OCI-LY7 (cell line): Measurements from ENCODE around the gene DGLUCY. TPM values are rescaled to one million over a fixed set of nuclear protein-coding genes. Genes with fewer than 3 reads are reported as not detected.

ENCODE experiments used
- BruUV-seq: library from RNA; stranded (reverse); fragments of 400-500 nt; replicated peaks from 2 replicates; lab custom pipeline; 2021; lab: Mats Ljungman, UMichigan
- CTCF ChIA-PET: fragments of 300-600 bp; sonication (Branson Sonifier 250); formaldehyde crosslinking; loops from one replicate; lab custom pipeline; 2022; ENCODE audit warnings: antibody characterized with exemption; ENCODE audit not compliant: unreplicated experiment; lab: Charles Lee
- POLR2A ChIA-PET: fragments of 300-600 bp; sonication (Branson Sonifier 250); formaldehyde crosslinking; loops from one replicate; lab custom pipeline; 2022; ENCODE audit warnings: antibody characterized with exemption; lab: Charles Lee
- DNase-seq: peaks from one replicate; pipeline ENCODE4 v3.0.0-alpha.2; 2015; ENCODE audit warnings: low spot score
- H2AFZ ChIP-seq: fragments of 200-600 bp; sonication (generic), shearing (Covaris generic); 2 replicates; pipeline ENCODE4 v1.6.1; 2014; ENCODE audit warnings: mild to moderate bottlenecking, antibody characterized with exemption, low read length, moderate library complexity
- H3K27ac ChIP-seq: fragments of 200-600 bp; sonication (generic); 2 replicates; pipeline ENCODE4 v1.5.1; 2014; ENCODE audit warnings: mixed run types, low read depth, mild to moderate bottlenecking, moderate library complexity, low read length, inconsistent platforms; ENCODE audit not compliant: poor library complexity, severe bottlenecking
- H3K36me3 ChIP-seq: fragments of 200-600 bp; sonication (generic); 2 replicates; pipeline ENCODE4 v1.6.1; 2014; ENCODE audit warnings: mild to moderate bottlenecking, antibody characterized with exemption, low read length, moderate library complexity, mixed read lengths; ENCODE audit not compliant: insufficient read depth
- H3K4me1 ChIP-seq: fragments of 200-600 bp; sonication (generic); 2 replicates; pipeline ENCODE4 v1.5.1; 2014; ENCODE audit warnings: mild to moderate bottlenecking, low read length; ENCODE audit not compliant: insufficient read depth, poor library complexity, severe bottlenecking
- H3K4me2 ChIP-seq: fragments of 200-600 bp; sonication (generic); 2 replicates; pipeline ENCODE4 v1.6.1; 2014; ENCODE audit warnings: mild to moderate bottlenecking, low read length
- H3K4me3 ChIP-seq: fragments of 200-600 bp; sonication (generic); 2 replicates; pipeline ENCODE4 v1.5.1; 2014; ENCODE audit warnings: mild to moderate bottlenecking, low read depth, low read length; ENCODE audit not compliant: poor library complexity, severe bottlenecking
- H3K79me2 ChIP-seq: fragments of 200-600 bp; sonication (generic); 2 replicates; pipeline ENCODE4 v1.6.1; 2016; ENCODE audit warnings: low read depth, mild to moderate bottlenecking, low read length, moderate library complexity, mixed read lengths; ENCODE audit not compliant: insufficient read depth
- H3K9me2 ChIP-seq: fragments of 200-600 bp; sonication (generic); 2 replicates; pipeline ENCODE4 v1.6.1; 2016; ENCODE audit warnings: mild to moderate bottlenecking, low read length, mixed read lengths; ENCODE audit not compliant: insufficient read depth
- H3K9me3 ChIP-seq: fragments of 200-600 bp; sonication (generic); 2 replicates; pipeline ENCODE4 v1.6.1; 2014; ENCODE audit warnings: mild to moderate bottlenecking, mixed run types, low read length, mixed read lengths
- H4K20me1 ChIP-seq: fragments of 200-600 bp; sonication (generic); 2 replicates; pipeline ENCODE4 v1.6.1; 2014; ENCODE audit warnings: mild to moderate bottlenecking, antibody characterized with exemption, low read length, moderate library complexity, mixed read lengths; ENCODE audit not compliant: insufficient read depth
- CTCF ChIP-seq: fragments of 200-600 bp; sonication (generic); conservative IDR thresholded peaks from 2 replicates; pipeline ENCODE4 v1.5.1; 2014; ENCODE audit warnings: mild to moderate bottlenecking, antibody characterized with exemption, low read length, moderate library complexity, mixed read lengths
- EZH2phosphoT487 ChIP-seq: fragments of 200-600 bp; sonication (generic); IDR thresholded peaks from 2 replicates; pipeline ENCODE4 v1.6.1; 2018; ENCODE audit warnings: low read depth, borderline replicate concordance, mild to moderate bottlenecking, mixed run types, antibody characterized with exemption, low read length, moderate library complexity, mixed read lengths
- intact Hi-C: fragments of 100-400 bp; cut with micrococcal nuclease; formaldehyde crosslinking; loops from one replicate; pipeline ENCODE4 v1.10.0; 2022; ENCODE audit not compliant: unreplicated experiment
- total RNA-seq, 2 experiments: library from RNA; depleted of rRNA in 1 of 2; stranded (reverse); fragments of >200 nt in 1 of 2; shearing (Covaris generic) in 1 of 2; gene quantifications; 2 replicates each; pipeline ENCODE4 v1.2.3, GENCODE V29; 2014 to 2022

Gene DGLUCY
- total RNA-seq, 2 experiments from 2014 or later = 37.6 to 56.8 TPM

GRCh38 chr14:91067186-91067585 lies 46.7 kb upstream of the DGLUCY start:
- Histone ChIP-seq H3K9me2 (no peaks in the 10 kb centered on the region), H3K9me3 (no peaks in the 10 kb centered on the region; the same call in 1 of the 2 replicates), H3K4me1 (peaks cover 25% of the 10 kb centered on the region), H3K36me3 (no peaks in the 10 kb centered on the region), H4K20me1 (no peaks in the 10 kb centered on the region), H3K4me3 (no peak overlapping the region), H3K4me2 (no peak overlapping the region), H3K27ac (no peak overlapping the region), H3K79me2 (no peaks in the 10 kb centered on the region), H2AFZ (peak overlapping the region; percentile 87)
- peak; percentile 11 for DNase-seq
- no peak for TF ChIP-seq CTCF
- no peak for TF ChIP-seq EZH2phosphoT487
- CTCF ChIA-PET = no interaction called here
- intact Hi-C loops = loop anchor here (10.0 kb wide), 1 partner anchor 218 kb away; no protein-coding TSS in a partner anchor
- no TSS peak for BruUV-seq
- POLR2A ChIA-PET = interaction anchor here (0.6 to 1.4 kb wide), 8 partner anchors 29 to 1479 kb away, joined by 3 to 6 read pairs (median 4); partner anchors contain the start of gene DGLUCY

- Histone ChIP-seq H3K27ac (no peak overlapping the region), H3K79me2 (no peaks in the 10 kb centered on the region), H3K4me3 (no peak overlapping the region), H3K4me2 (no peak overlapping the region), H2AFZ (no peak overlapping the region), H4K20me1 (no peaks in the 10 kb centered on the region), H3K9me3 (no peaks in the 10 kb centered on the region; the same call in 1 of the 2 replicates), H3K9me2 (no peaks in the 10 kb centered on the region), H3K4me1 (peaks cover 15% of the 10 kb centered on the region), H3K36me3 (no peaks in the 10 kb centered on the region)
- DNase-seq = no peak
- ChIA-PET POLR2A (no interaction called here), CTCF (no interaction called here)
- no TSS peak for BruUV-seq
- TF ChIP-seq CTCF (no peak), EZH2phosphoT487 (no peak)
- intact Hi-C loops = loop anchor here (10.0 kb wide), 1 partner anchor 216 kb away; no protein-coding TSS in a partner anchor
Observed at GRCh38 chr14:91068642-91069041, 45.2 kb upstream of the DGLUCY start.

DNA sequence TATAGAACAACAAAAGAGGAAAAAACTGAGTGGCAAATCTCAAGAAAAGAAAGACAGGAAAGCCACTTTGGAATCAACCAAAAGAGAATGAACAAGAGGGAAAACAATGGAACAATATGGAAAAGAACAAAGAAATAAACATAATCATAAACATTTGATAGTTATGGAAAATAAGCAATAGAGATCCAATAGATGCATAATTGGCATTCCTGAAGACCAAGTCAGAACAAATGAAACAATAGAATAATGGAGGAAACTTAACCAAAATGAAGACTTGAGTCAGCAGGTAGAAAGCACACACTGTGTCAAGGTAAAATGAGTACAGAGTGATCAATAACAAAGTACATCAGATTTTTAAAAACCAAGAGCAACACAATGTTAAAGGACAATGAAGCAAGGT lies 43.3 kb upstream of the DGLUCY start:
- no peak for DNase-seq
- intact Hi-C loops = no loop called here
- TF ChIP-seq EZH2phosphoT487 = no peak
- TF ChIP-seq CTCF = no peak
- Histone ChIP-seq H3K4me1 (peaks cover 12% of the 10 kb centered on the region), H3K9me2 (no peaks in the 10 kb centered on the region), H4K20me1 (no peaks in the 10 kb centered on the region), H3K79me2 (no peaks in the 10 kb centered on the region), H2AFZ (no peak overlapping the region), H3K36me3 (no peaks in the 10 kb centered on the region), H3K27ac (no peak overlapping the region), H3K4me2 (no peak overlapping the region), H3K4me3 (no peak overlapping the region), H3K9me3 (no peaks in the 10 kb centered on the region)
- ChIA-PET CTCF (no interaction called here), POLR2A (interaction anchor here (0.7 kb wide), 1 partner anchor 45 kb away, joined by 3 read pairs; no protein-coding TSS in a partner anchor)
- BruUV-seq = no TSS peak
